ENCODE results near the gene KIF26B. TPM values are rescaled to one million over a fixed set of nuclear protein-coding genes. Genes with fewer than 3 reads are reported as not detected.

The KIF26B gene
- total and polyA plus RNA-seq, 2 of the 4 experiments (the other 2 are of a cell fraction): 0.53 to 0.54 TPM

DNA sequence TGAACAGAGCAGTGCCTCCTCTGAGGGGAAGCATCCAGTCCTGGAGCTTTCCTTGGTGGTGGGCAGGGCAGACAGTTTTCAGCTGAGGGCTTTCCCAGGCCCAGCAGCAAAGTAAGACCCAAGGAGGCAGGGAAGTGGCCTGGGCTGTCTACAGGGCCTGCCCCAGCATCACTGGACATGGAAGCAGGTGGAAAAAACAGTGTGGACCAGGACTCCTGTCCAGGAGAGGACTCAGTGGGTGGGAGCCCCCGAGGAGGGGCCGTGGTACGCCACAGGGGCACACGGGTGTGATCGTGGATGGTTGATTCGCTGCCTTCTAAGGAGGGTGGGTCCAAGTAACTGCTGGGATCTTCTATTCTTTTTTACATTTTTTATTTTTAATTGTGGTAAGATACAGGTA lies 387.6 kb downstream of the KIF26B start:
- no CpG with 5 or more reads among the region's 6 CpGs for WGBS, 2 experiments (ENCODE audit: extremely low coverage in 2 of 2, insufficient read length in 1 of 2)
- TF ChIP-seq RCOR1 (IDR thresholded peaks at IDR 0.05; ENCODE audit: insufficient replicate concordance, low read length) (no peak), POLR2A (IDR thresholded peaks at IDR 0.05; ENCODE audit: low read depth, low read length) (no peak), NFE2L2 (IDR thresholded peaks at IDR 0.05; ENCODE audit: low read depth, low read length) (no peak)
- H3K27me3 ChIP-seq (ENCODE audit: control insufficient read depth, insufficient read depth, low read length): no peaks in the 10 kb centered on the region
- BruUV-seq (replicated peaks): no TSS peak
- H4K20me1 ChIP-seq (ENCODE audit: insufficient read depth, low read length): no peaks in the 10 kb centered on the region
- H2AFZ ChIP-seq (replicated peaks; ENCODE audit: low read length, poor library complexity): no peak overlapping the region
- intact Hi-C loops (cut with micrococcal nuclease): no loop called here
- no peaks in the 10 kb centered on the region for H3K9me1 ChIP-seq (ENCODE audit: insufficient read depth, low read length)
- no peak overlapping the region for H3K4ac ChIP-seq (ENCODE audit: low read depth, low read length)
- H2AK5ac ChIP-seq (ENCODE audit: low read depth, low read length): no peak overlapping the region
- H4K5ac ChIP-seq (ENCODE audit: low read depth, low read length): no peak overlapping the region
- no peaks in the 10 kb centered on the region for H3K36me3 ChIP-seq (ENCODE audit: control insufficient read depth, insufficient read depth, low read length)
- peaks cover 2% of the 10 kb centered on the region; the same call in 1 of the 2 replicates for H3K4me1 ChIP-seq (ENCODE audit: control insufficient read depth, insufficient read depth, low read length)
- no peak overlapping the region for H2AK9ac ChIP-seq (replicated peaks; ENCODE audit: low read depth, low read length, poor library complexity)
- no peak overlapping the region for H2BK20ac ChIP-seq (ENCODE audit: low read depth, low read length)
- dilution Hi-C loops (cut with HindIII; ENCODE audit: low sequenced_read_pairs, unreplicated experiment): no loop called here
- H2BK5ac ChIP-seq (ENCODE audit: low read depth, low read length, poor library complexity, severe bottlenecking): no peak overlapping the region
- no peak overlapping the region for H4K91ac ChIP-seq (ENCODE audit: insufficient read depth, low read depth, low read length)
- H3K23ac ChIP-seq (ENCODE audit: low read depth, low read length): no peak overlapping the region
- no peak overlapping the region for H3K4me2 ChIP-seq (ENCODE audit: low read depth, low read length)
- H3K27ac ChIP-seq (ENCODE audit: insufficient read depth, low read length): no peak overlapping the region
- ChIA-PET CTCF (no interaction called here), POLR2A (ENCODE audit: unreplicated experiment) (no interaction called here)
- in situ Hi-C loops (cut with MboI; ENCODE audit: low sequenced_read_pairs): no loop called here
- H3K9ac ChIP-seq (ENCODE audit: low read depth, low read length): no peak overlapping the region
- no peak overlapping the region for H2BK120ac ChIP-seq (ENCODE audit: low read depth, low read length)
- no peak overlapping the region for H3K14ac ChIP-seq (replicated peaks; ENCODE audit: low read depth, low read length)
- no peak overlapping the region for H2BK15ac ChIP-seq (ENCODE audit: low read depth, low read length)
- H3K9me3 ChIP-seq (ENCODE audit: control insufficient read depth, insufficient read depth, low read length): no peaks in the 10 kb centered on the region
- no peak overlapping the region for H3K18ac ChIP-seq (ENCODE audit: low read depth, low read length)
- ATAC-seq (ENCODE audit: low read depth): no peak
- no peak for DNase-seq
- H4K8ac ChIP-seq (ENCODE audit: low read depth in 2 of 2, low read length in 2 of 2): no peak overlapping the region
- no peaks in the 10 kb centered on the region for H3K79me1 ChIP-seq (ENCODE audit: low read depth in 1 of 2, low read length in 2 of 2)
- no peak overlapping the region for H3K56ac ChIP-seq (ENCODE audit: extremely low read depth, insufficient read depth, low read length)
- H3K4me3 ChIP-seq (ENCODE audit: insufficient read depth, low read depth, low read length): no peak overlapping the region

All from IMR-90 (cell line).